Measurements from ENCODE around the gene CHCHD3. TPM values are rescaled to one million over a fixed set of nuclear protein-coding genes. Genes with fewer than 3 reads are reported as not detected.

Gene CHCHD3
- total and polyA plus RNA-seq, 4 donors = 20.1 to 78.0 (median 46.9) TPM

DNA sequence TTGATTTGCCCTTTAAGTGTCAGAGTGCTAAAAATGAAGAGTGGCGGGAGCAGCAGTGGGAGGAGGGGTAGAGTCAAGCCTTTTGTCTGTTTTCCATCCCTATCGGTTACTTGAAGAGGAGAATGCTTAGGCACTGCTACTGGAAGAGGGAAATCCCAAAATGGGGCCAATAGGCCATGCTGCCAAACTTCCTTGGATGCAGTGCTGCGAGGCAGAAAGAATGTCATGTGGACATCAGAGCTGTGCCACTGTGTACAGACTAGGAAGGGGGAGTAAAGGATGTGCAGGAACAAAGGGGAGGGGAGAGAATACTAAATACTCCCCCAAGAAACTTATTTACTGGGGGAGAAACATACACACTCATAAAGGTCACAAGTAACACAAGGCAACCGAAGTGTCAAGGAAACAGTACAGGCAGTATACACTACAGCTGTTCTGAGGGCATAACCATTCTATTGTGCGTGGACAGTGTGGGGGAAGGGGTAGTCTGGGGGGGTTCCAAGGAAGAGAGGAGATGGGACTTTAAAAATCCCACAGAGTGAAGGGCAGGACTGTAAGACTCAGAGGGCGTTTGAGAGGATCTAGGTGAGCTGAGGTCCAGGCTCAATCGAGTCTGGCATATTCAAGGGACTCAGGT lies 276.9 kb downstream of the CHCHD3 start:
- 93 to 96% methylated on average over 7 of the region's 7 CpGs for WGBS, 2 donors
- Histone ChIP-seq H3K4me1 (ENCODE audit: control insufficient read depth in 5 of 5, insufficient read depth in 5 of 5, low read length in 5 of 5) (peaks cover 0 to 16% (median 0%) of the 10 kb centered on the region in 5 donors), H3K27ac (ENCODE audit: low read depth in 1 of 2, low read length in 1 of 2) (no peak overlapping the region), H3K36me3 (ENCODE audit: control insufficient read depth in 4 of 4, insufficient read depth in 4 of 4, low read length in 4 of 4) (no peaks in the 10 kb centered on the region), H3K9ac (ENCODE audit: insufficient read depth in 1 of 2, low read length in 2 of 2) (no peak overlapping the region), H3K27me3 (ENCODE audit: control insufficient read depth in 3 of 3, insufficient read depth in 3 of 3, low read length in 2 of 3) (no peaks in the 10 kb centered on the region), H3K9me3 (ENCODE audit: control insufficient read depth in 4 of 4, insufficient read depth in 3 of 4, low read length in 3 of 4) (no peaks in the 10 kb centered on the region), H3K4me3 (no peak overlapping the region)
- TF ChIP-seq, protein P1, sequence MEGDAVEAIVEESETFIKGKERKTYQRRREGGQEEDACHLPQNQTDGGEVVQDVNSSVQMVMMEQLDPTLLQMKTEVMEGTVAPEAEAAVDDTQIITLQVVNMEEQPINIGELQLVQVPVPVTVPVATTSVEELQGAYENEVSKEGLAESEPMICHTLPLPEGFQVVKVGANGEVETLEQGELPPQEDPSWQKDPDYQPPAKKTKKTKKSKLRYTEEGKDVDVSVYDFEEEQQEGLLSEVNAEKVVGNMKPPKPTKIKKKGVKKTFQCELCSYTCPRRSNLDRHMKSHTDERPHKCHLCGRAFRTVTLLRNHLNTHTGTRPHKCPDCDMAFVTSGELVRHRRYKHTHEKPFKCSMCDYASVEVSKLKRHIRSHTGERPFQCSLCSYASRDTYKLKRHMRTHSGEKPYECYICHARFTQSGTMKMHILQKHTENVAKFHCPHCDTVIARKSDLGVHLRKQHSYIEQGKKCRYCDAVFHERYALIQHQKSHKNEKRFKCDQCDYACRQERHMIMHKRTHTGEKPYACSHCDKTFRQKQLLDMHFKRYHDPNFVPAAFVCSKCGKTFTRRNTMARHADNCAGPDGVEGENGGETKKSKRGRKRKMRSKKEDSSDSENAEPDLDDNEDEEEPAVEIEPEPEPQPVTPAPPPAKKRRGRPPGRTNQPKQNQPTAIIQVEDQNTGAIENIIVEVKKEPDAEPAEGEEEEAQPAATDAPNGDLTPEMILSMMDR (IDR thresholded peaks at IDR 0.05; ENCODE audit: control extremely low read depth, extremely low read depth) = no peak
- DNase-seq (no peak), ATAC-seq (ENCODE audit: insufficient read depth, low FRiP score) (no peak)

DNA sequence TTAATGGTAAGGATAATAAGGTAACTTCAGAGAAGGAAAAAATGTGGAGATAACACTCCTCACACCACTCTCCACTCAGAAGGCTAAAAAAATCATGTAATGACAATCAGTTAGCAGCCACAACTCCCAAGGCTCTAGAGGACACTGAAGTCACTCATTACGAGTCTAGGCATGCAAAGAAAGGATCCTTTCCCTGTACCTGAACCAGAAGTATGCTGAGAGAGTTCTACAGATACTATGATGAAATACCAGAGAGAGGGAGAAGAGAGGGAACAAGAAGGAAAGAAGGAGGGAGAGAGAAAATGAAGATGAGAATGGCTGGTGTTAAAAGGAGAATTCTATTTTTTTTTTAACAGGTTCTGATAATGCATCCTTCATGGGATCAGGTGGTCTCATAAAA lies 281.4 kb downstream of the CHCHD3 start:
- peaks cover 0 to 18% (median 0%) of the 10 kb centered on the region in 5 donors for H3K4me1 ChIP-seq (ENCODE audit: control insufficient read depth in 5 of 5, insufficient read depth in 5 of 5, low read length in 5 of 5)
- H3K27ac ChIP-seq (ENCODE audit: low read depth in 1 of 2, low read length in 1 of 2) = no peak overlapping the region
- no peak overlapping the region for H3K9ac ChIP-seq (ENCODE audit: insufficient read depth in 1 of 2, low read length in 2 of 2)
- DNase-seq (no peak), ATAC-seq (ENCODE audit: insufficient read depth, low FRiP score) (no peak)
- TF ChIP-seq, protein P1 (IDR thresholded peaks at IDR 0.05; ENCODE audit: control extremely low read depth, extremely low read depth) = no peak
- no peak overlapping the region for H3K4me3 ChIP-seq
- H3K36me3 ChIP-seq (ENCODE audit: control insufficient read depth in 4 of 4, insufficient read depth in 4 of 4, low read length in 4 of 4) = peaks cover 0 to 4% (median 0%) of the 10 kb centered on the region in 4 donors
- no peaks in the 10 kb centered on the region for H3K9me3 ChIP-seq (ENCODE audit: control insufficient read depth in 4 of 4, insufficient read depth in 3 of 4, low read length in 3 of 4)
- WGBS, 2 donors = 88 to 95% methylated on average over 1 of the region's 1 CpG
- H3K27me3 ChIP-seq (ENCODE audit: control insufficient read depth in 3 of 3, insufficient read depth in 3 of 3, low read length in 2 of 3) = no peaks in the 10 kb centered on the region

DNA sequence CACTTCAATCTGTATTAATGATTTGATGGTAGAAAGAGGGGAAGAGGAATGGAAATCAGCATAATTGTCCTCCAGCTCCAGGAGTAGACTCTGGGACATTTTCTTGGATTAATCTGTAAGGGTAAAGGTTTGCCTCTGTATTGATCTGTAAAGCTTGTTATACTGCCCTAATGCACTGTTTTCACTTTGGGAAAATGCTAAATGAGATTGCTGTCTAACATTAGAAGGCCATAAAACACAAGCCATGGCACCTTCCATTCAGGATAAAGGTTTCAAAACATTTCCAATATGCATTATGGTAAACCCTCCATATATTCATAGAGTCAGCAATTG lies 282.8 kb downstream of the CHCHD3 start:
- no peaks in the 10 kb centered on the region for H3K9me3 ChIP-seq (ENCODE audit: control insufficient read depth in 4 of 4, insufficient read depth in 3 of 4, low read length in 3 of 4)
- H3K27me3 ChIP-seq (ENCODE audit: control insufficient read depth in 3 of 3, insufficient read depth in 3 of 3, low read length in 2 of 3) = no peaks in the 10 kb centered on the region
- H3K4me3 ChIP-seq = no peak overlapping the region
- no peak overlapping the region for H3K27ac ChIP-seq (ENCODE audit: low read depth in 1 of 2, low read length in 1 of 2)
- peaks cover 0 to 9% (median 0%) of the 10 kb centered on the region in 4 donors for H3K36me3 ChIP-seq (ENCODE audit: control insufficient read depth in 4 of 4, insufficient read depth in 4 of 4, low read length in 4 of 4)
- H3K4me1 ChIP-seq (ENCODE audit: control insufficient read depth in 5 of 5, insufficient read depth in 5 of 5, low read length in 5 of 5) = peaks cover 0 to 12% (median 0%) of the 10 kb centered on the region in 5 donors
- TF ChIP-seq, protein P1 (IDR thresholded peaks at IDR 0.05; ENCODE audit: control extremely low read depth, extremely low read depth) = no peak
- ATAC-seq (ENCODE audit: insufficient read depth, low FRiP score) (no peak), DNase-seq (no peak)
- no peak overlapping the region for H3K9ac ChIP-seq (ENCODE audit: insufficient read depth in 1 of 2, low read length in 2 of 2)

DNA sequence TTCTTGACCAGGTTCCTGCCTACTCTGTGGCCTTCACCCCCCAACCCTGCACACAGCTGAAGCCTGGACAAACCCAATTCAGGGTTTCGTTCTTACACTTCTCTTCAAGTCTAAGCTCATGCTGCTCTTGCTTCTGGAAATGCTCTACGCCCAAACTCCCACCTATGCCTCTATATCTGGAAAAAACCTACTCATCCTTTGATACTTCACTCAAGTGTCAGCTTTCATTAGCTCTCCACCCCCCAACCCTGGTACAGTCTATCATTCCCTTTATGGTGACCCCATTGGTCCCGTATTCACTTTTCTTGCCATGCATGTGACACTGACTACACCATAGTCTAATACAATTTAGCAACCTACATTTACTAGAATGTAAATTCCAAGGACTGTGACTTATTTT lies 284.7 kb downstream of the CHCHD3 start:
- WGBS, 2 donors = 98 to 100% methylated on average over 3 of the region's 3 CpGs
- no peaks in the 10 kb centered on the region for H3K9me3 ChIP-seq (ENCODE audit: control insufficient read depth in 4 of 4, insufficient read depth in 3 of 4, low read length in 3 of 4)
- TF ChIP-seq, protein P1 (IDR thresholded peaks at IDR 0.05; ENCODE audit: control extremely low read depth, extremely low read depth) = no peak
- H3K4me3 ChIP-seq = no peak overlapping the region
- H3K4me1 ChIP-seq (ENCODE audit: control insufficient read depth in 5 of 5, insufficient read depth in 5 of 5, low read length in 5 of 5) = peaks cover 0 to 19% (median 0%) of the 10 kb centered on the region in 5 donors
- H3K27ac ChIP-seq (ENCODE audit: low read depth in 1 of 2, low read length in 1 of 2) = no peak overlapping the region
- ATAC-seq (ENCODE audit: insufficient read depth, low FRiP score) (no peak), DNase-seq (no peak)
- no peaks in the 10 kb centered on the region for H3K27me3 ChIP-seq (ENCODE audit: control insufficient read depth in 3 of 3, insufficient read depth in 3 of 3, low read length in 2 of 3)
- peaks cover 0 to 9% (median 0%) of the 10 kb centered on the region in 4 donors for H3K36me3 ChIP-seq (ENCODE audit: control insufficient read depth in 4 of 4, insufficient read depth in 4 of 4, low read length in 4 of 4)
- no peak overlapping the region for H3K9ac ChIP-seq (ENCODE audit: insufficient read depth in 1 of 2, low read length in 2 of 2)

Measured in lung (tissue), 12 donors.